HEK293 (cell line): ENCODE results near the gene SOCS4.

Experiments used
- CTCF ChIP-seq: fragments of 450-650 bp; formaldehyde crosslinking; IDR thresholded peaks from 2 replicates; pipeline ENCODE4 v1.5.1; 2016; ENCODE audit warnings: missing biosample characterization, missing genetic modification characterization
- KLF1 ChIP-seq: fragments of 450-650 bp; formaldehyde crosslinking; IDR thresholded peaks from 2 replicates; pipeline ENCODE4 v1.5.1; 2016; ENCODE audit warnings: missing biosample characterization, missing genetic modification characterization
- RBAK ChIP-seq: fragments of 450-650 bp; formaldehyde crosslinking; IDR thresholded peaks from 2 replicates; pipeline ENCODE4 v1.5.1; 2016; ENCODE audit warnings: missing biosample characterization, missing genetic modification characterization
- SP7 ChIP-seq: fragments of 450-650 bp; formaldehyde crosslinking; IDR thresholded peaks from 2 replicates; pipeline ENCODE4 v1.5.1; 2016; ENCODE audit warnings: missing biosample characterization, missing genetic modification characterization
- ZNF214 ChIP-seq: fragments of 450-650 bp; formaldehyde crosslinking; IDR thresholded peaks from 2 replicates; pipeline ENCODE4 v1.5.1; 2017; ENCODE audit warnings: missing biosample characterization, mild to moderate bottlenecking, missing genetic modification characterization, borderline replicate concordance
- ZNF274 ChIP-seq, 2 experiments: fragments of 200-500 bp in 1 of 2; fragments of 450-650 bp in 1 of 2; sonication (Bioruptor generic) in 1 of 2; formaldehyde crosslinking in 1 of 2; IDR thresholded peaks; 2 replicates each; pipeline versions ENCODE4 v1.5.1 to v1.6.1; 2014 to 2016; ENCODE audit warnings: borderline replicate concordance in 1 of 2, inconsistent platforms in 1 of 2, low read length in 1 of 2, missing biosample characterization in 1 of 2, missing genetic modification characterization in 1 of 2
- ZNF302 ChIP-seq: fragments of 450-650 bp; formaldehyde crosslinking; IDR thresholded peaks from 2 replicates; pipeline ENCODE4 v1.5.1; 2016; ENCODE audit warnings: missing biosample characterization, missing genetic modification characterization, low read depth
- ZNF521 ChIP-seq: fragments of 450-650 bp; formaldehyde crosslinking; IDR thresholded peaks from 2 replicates; pipeline ENCODE4 v1.5.1; 2017; ENCODE audit warnings: missing biosample characterization, mild to moderate bottlenecking, missing genetic modification characterization
- ZNF830 ChIP-seq: fragments of 450-650 bp; IDR thresholded peaks from 2 replicates; pipeline ENCODE4 v1.5.0; 2018; ENCODE audit warnings: missing biosample characterization, missing genetic modification characterization, low read depth, mild to moderate bottlenecking, moderate library complexity

GRCh38 chr14:55031190-55031589 is 4.2 kb downstream of the SOCS4 start:
- TF ChIP-seq ZNF214: no peak
- TF ChIP-seq CTCF (tag by site-specific recombination): no peak
- TF ChIP-seq ZNF521 (tag by site-specific recombination): no peak
- TF ChIP-seq ZNF830 (tag by site-specific recombination): no peak
- TF ChIP-seq ZNF274 (IDR thresholded peaks at IDR 0.05; ENCODE audit: low read length): no peak
- no peak for TF ChIP-seq ZNF274 (tag by site-specific recombination; IDR thresholded peaks at IDR 0.05; ENCODE audit: borderline replicate concordance)
- TF ChIP-seq SP7 (tag by site-specific recombination): no peak
- TF ChIP-seq RBAK (tag by site-specific recombination): no peak
- no peak for TF ChIP-seq KLF1 (tag by site-specific recombination)
- no peak for TF ChIP-seq ZNF302 (tag by site-specific recombination)
